HEK293 (cell line): ENCODE data around the gene NFXL1.
A peak's percentile ranks its signal among the peaks of the same experiment; 100 is the strongest.

ENCODE experiments used
- CTCF ChIA-PET: fragments of 350-600 bp; formaldehyde crosslinking; extraction: SDS; loops from one replicate; lab custom pipeline; 2021; ENCODE audit warnings: antibody characterized with exemption; lab: Yijun Ruan, JAX
- POLR2A ChIA-PET: fragments of 300-600 bp; formaldehyde crosslinking; extraction: SDS; loops from one replicate; lab custom pipeline; 2020; ENCODE audit warnings: antibody characterized with exemption, inconsistent platforms; lab: Yijun Ruan, JAX
- H3K27ac ChIP-seq: fragments of 200-500 bp; sonication (Bioruptor generic); 2 replicates; pipeline ENCODE4 v1.5.1; 2014; ENCODE audit warnings: low read depth, low read length, control low read depth, inconsistent platforms; ENCODE audit errors: extremely low read depth
- H3K36me3 ChIP-seq, 2 experiments: fragments of 200-500 bp in 1 of 2; sonication (Bioruptor generic) in 1 of 2; 1 replicate in 1 of 2; 2 replicates in 1 of 2; pipeline ENCODE4 v1.5.1; 2014 to 2017; ENCODE audit warnings: inconsistent platforms in 2 of 2, low read length in 2 of 2; ENCODE audit not compliant: control insufficient read depth in 2 of 2, insufficient read depth in 1 of 2
- H3K4me1 ChIP-seq: fragments of 200-500 bp; sonication (Bioruptor generic); 2 replicates; pipeline ENCODE4 v1.5.1; 2014; ENCODE audit warnings: mild to moderate bottlenecking, low read length, inconsistent platforms; ENCODE audit not compliant: control insufficient read depth, insufficient read depth
- H3K4me3 ChIP-seq: 2 replicates; pipeline ENCODE4 v1.5.1; 2011; ENCODE audit warnings: low read depth, mild to moderate bottlenecking, control low read depth, low read length, moderate library complexity
- H3K9me3 ChIP-seq: fragments of 200-500 bp; sonication (Bioruptor generic); 2 replicates; pipeline ENCODE4 v1.5.1; 2014; ENCODE audit warnings: low read depth, low read length, inconsistent platforms; ENCODE audit not compliant: control insufficient read depth, insufficient read depth
- REPIN1 ChIP-seq: fragments of 450-650 bp; formaldehyde crosslinking; IDR thresholded peaks from 2 replicates; pipeline ENCODE4 v1.5.1; 2017; ENCODE audit warnings: missing biosample characterization, missing genetic modification characterization, low read depth
- ZBTB17 ChIP-seq: fragments of 450-650 bp; formaldehyde crosslinking; IDR thresholded peaks from 2 replicates; pipeline ENCODE4 v1.5.1; 2016; ENCODE audit warnings: missing biosample characterization, missing genetic modification characterization
- ZNF121 ChIP-seq: fragments of 450-650 bp; formaldehyde crosslinking; IDR thresholded peaks from 2 replicates; pipeline ENCODE4 v1.5.1; 2016; ENCODE audit warnings: missing biosample characterization, missing genetic modification characterization
- ZNF138 ChIP-seq: fragments of 450-650 bp; formaldehyde crosslinking; IDR thresholded peaks from 2 replicates; pipeline ENCODE4 v1.5.1; 2016; ENCODE audit warnings: missing biosample characterization, missing genetic modification characterization, borderline replicate concordance
- ZNF248 ChIP-seq: fragments of 450-650 bp; formaldehyde crosslinking; IDR thresholded peaks from 2 replicates; pipeline ENCODE4 v1.5.1; 2017; ENCODE audit warnings: missing biosample characterization, missing genetic modification characterization
- ZNF274 ChIP-seq, 2 experiments: fragments of 200-500 bp in 1 of 2; fragments of 450-650 bp in 1 of 2; sonication (Bioruptor generic) in 1 of 2; formaldehyde crosslinking in 1 of 2; IDR thresholded peaks; 2 replicates each; pipeline versions ENCODE4 v1.5.1 to v1.6.1; 2014 to 2016; ENCODE audit warnings: borderline replicate concordance in 1 of 2, inconsistent platforms in 1 of 2, low read length in 1 of 2, missing biosample characterization in 1 of 2, missing genetic modification characterization in 1 of 2
- ZNF324 ChIP-seq: fragments of 450-650 bp; formaldehyde crosslinking; IDR thresholded peaks from 2 replicates; pipeline ENCODE4 v1.5.1; 2016; ENCODE audit warnings: missing biosample characterization, missing genetic modification characterization
- ZNF335 ChIP-seq: fragments of 450-650 bp; formaldehyde crosslinking; conservative IDR thresholded peaks from 2 replicates; pipeline ENCODE4 v1.5.1; 2016; ENCODE audit warnings: missing biosample characterization, missing genetic modification characterization
- ZNF366 ChIP-seq: fragments of 450-650 bp; formaldehyde crosslinking; conservative IDR thresholded peaks from 2 replicates; pipeline ENCODE4 v1.5.1; 2016; ENCODE audit warnings: missing biosample characterization, missing genetic modification characterization
- ZNF558 ChIP-seq: fragments of 450-650 bp; formaldehyde crosslinking; IDR thresholded peaks from 2 replicates; pipeline ENCODE4 v1.5.1; 2016; ENCODE audit warnings: missing biosample characterization, missing genetic modification characterization
- ZNF596 ChIP-seq: fragments of 450-650 bp; IDR thresholded peaks from 2 replicates; pipeline ENCODE4 v1.5.0; 2018; ENCODE audit warnings: missing biosample characterization, mild to moderate bottlenecking, missing genetic modification characterization, moderate library complexity
- ZNF658 ChIP-seq: fragments of 450-650 bp; formaldehyde crosslinking; IDR thresholded peaks from 2 replicates; pipeline ENCODE4; 2016; ENCODE audit warnings: missing biosample characterization, missing genetic modification characterization
- ZNF677 ChIP-seq: fragments of 450-650 bp; IDR thresholded peaks from 2 replicates; pipeline ENCODE4 v1.5.0; 2018; ENCODE audit warnings: missing biosample characterization, mild to moderate bottlenecking, missing genetic modification characterization, moderate library complexity
- ZNF747 ChIP-seq: fragments of 450-650 bp; formaldehyde crosslinking; IDR thresholded peaks from 2 replicates; pipeline ENCODE4 v1.5.1; 2016; ENCODE audit warnings: missing biosample characterization, missing genetic modification characterization
- TF ChIP-seq, protein P1 (sequence below): fragments of 450-650 bp; formaldehyde crosslinking; IDR thresholded peaks from 2 replicates; pipeline ENCODE4 v1.5.1; 2016; ENCODE audit warnings: missing biosample characterization, missing genetic modification characterization
- TF ChIP-seq, protein P2 (sequence below): fragments of 450-650 bp; IDR thresholded peaks from 2 replicates; pipeline ENCODE4 v1.5.1; 2018; ENCODE audit warnings: missing biosample characterization, mild to moderate bottlenecking, missing genetic modification characterization
- TF ChIP-seq, protein P3 (sequence below): sonication (generic); formaldehyde crosslinking; IDR thresholded peaks from 2 replicates; pipeline ENCODE4 v1.8.1; 2022; ENCODE audit warnings: mild to moderate bottlenecking, moderate library complexity, missing genetic modification reagents
- TF ChIP-seq, protein P4 (sequence below): fragments of 450-650 bp; IDR thresholded peaks from 2 replicates; pipeline ENCODE4 v1.5.1; 2018; ENCODE audit warnings: missing biosample characterization, missing genetic modification characterization
- TF ChIP-seq, protein P5 (sequence below): fragments of 450-650 bp; formaldehyde crosslinking; IDR thresholded peaks from 2 replicates; pipeline ENCODE4 v1.5.1; 2017; ENCODE audit warnings: missing biosample characterization, mild to moderate bottlenecking, missing genetic modification characterization, moderate library complexity

The NFXL1 gene

DNA sequence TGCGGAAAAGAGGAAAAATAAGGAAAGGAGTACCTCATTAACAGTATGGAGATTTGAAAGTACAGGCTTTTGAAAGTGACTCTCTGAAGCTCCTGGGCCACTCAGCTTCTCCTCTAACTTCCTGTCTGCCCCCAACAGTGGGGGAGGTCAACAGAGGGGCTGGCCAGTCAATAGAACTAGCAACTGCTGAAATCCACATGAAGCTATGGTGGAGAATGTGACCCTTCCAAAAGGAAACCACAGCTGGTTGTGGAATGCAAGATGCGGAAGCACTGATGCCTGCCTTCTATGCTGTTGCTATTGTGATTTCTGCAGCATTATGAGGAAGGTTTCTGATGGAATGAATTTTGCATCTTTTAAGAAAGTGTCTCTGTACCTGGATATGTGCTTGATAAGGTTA is 78.9 kb downstream of the NFXL1 start:
- Histone ChIP-seq H3K9me3 (no peaks in the 10 kb centered on the region), H3K4me1 (no peaks in the 10 kb centered on the region), H3K36me3 (no peaks in the 10 kb centered on the region), H3K4me3 (no peak overlapping the region), H3K27ac (no peak overlapping the region)
- TF ChIP-seq ZNF658 (tag by site-specific recombination) (no peak), ZNF335 (tag by site-specific recombination) (no peak), ZNF366 (no peak)
- TF ChIP-seq, protein P1, sequence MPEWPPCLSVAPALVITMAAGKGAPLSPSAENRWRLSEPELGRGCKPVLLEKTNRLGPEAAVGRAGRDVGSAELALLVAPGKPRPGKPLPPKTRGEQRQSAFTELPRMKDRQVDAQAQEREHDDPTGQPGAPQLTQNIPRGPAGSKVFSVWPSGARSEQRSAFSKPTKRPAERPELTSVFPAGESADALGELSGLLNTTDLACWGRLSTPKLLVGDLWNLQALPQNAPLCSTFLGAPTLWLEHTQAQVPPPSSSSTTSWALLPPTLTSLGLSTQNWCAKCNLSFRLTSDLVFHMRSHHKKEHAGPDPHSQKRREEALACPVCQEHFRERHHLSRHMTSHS (tag by site-specific recombination): no peak
- TF ChIP-seq, protein P2, sequence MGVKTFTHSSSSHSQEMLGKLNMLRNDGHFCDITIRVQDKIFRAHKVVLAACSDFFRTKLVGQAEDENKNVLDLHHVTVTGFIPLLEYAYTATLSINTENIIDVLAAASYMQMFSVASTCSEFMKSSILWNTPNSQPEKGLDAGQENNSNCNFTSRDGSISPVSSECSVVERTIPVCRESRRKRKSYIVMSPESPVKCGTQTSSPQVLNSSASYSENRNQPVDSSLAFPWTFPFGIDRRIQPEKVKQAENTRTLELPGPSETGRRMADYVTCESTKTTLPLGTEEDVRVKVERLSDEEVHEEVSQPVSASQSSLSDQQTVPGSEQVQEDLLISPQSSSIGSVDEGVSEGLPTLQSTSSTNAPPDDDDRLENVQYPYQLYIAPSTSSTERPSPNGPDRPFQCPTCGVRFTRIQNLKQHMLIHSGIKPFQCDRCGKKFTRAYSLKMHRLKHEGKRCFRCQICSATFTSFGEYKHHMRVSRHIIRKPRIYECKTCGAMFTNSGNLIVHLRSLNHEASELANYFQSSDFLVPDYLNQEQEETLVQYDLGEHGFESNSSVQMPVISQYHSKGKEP: no peak
- TF ChIP-seq, protein P3, sequence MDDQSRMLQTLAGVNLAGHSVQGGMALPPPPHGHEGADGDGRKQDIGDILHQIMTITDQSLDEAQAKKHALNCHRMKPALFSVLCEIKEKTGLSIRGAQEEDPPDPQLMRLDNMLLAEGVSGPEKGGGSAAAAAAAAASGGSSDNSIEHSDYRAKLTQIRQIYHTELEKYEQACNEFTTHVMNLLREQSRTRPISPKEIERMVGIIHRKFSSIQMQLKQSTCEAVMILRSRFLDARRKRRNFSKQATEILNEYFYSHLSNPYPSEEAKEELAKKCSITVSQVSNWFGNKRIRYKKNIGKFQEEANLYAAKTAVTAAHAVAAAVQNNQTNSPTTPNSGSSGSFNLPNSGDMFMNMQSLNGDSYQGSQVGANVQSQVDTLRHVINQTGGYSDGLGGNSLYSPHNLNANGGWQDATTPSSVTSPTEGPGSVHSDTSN (CRISPR knock-in tag): no peak
- ChIA-PET CTCF (interaction anchor here (0.7 to 3.1 kb wide), 3 partner anchors 37 to 148 kb away, joined by 3 to 46 read pairs (median 13); no protein-coding TSS in a partner anchor), POLR2A (no interaction called here)

DNA sequence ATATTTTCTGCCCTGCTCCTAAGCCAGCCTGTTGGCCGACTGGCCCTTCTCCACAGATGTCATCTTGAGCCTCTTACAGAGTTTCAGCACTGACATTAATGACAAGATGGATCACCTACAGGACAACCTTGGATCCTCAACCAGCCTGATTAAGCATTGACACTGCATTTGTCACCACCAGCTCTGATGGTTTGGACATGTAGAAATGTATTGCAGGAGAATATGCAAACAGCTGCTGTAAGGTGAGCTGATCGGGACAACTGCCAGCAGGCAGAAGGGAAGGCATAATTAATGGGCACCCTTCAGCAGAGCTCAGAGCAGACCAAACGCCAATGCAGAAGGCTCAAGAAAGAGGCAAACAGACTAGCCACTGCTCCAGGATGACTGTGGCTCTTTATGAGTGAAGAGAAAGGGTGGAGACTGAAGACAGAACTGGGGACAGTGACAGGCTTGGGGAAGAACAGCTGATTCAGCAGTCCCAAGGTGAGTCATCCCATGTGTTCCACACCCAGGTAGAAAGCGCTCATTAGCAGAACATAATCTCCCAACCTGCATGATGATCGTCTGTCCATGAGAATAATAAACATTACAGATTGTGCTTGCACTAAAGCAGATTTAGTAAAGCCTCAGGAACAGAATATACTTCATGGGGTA is 83.2 kb downstream of the NFXL1 start:
- ChIA-PET POLR2A (no interaction called here), CTCF (no interaction called here)
- TF ChIP-seq REPIN1 (tag by site-specific recombination): no peak
- TF ChIP-seq ZNF558 (tag by site-specific recombination): 0 out of 2 replicates have a peak, but pooled peaks have one; percentile 28
- TF ChIP-seq, protein P4, sequence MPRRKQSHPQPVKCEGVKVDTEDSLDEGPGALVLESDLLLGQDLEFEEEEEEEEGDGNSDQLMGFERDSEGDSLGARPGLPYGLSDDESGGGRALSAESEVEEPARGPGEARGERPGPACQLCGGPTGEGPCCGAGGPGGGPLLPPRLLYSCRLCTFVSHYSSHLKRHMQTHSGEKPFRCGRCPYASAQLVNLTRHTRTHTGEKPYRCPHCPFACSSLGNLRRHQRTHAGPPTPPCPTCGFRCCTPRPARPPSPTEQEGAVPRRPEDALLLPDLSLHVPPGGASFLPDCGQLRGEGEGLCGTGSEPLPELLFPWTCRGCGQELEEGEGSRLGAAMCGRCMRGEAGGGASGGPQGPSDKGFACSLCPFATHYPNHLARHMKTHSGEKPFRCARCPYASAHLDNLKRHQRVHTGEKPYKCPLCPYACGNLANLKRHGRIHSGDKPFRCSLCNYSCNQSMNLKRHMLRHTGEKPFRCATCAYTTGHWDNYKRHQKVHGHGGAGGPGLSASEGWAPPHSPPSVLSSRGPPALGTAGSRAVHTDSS (tag by site-specific recombination): no peak
- peak; percentile 18; the same call in 1 of the 2 replicates for TF ChIP-seq ZBTB17 (tag by site-specific recombination)
- no peaks in the 10 kb centered on the region for H3K36me3 ChIP-seq
- H3K27ac ChIP-seq: no peak overlapping the region
- no peaks in the 10 kb centered on the region for H3K9me3 ChIP-seq
- H3K4me3 ChIP-seq: no peak overlapping the region
- H3K4me1 ChIP-seq: no peaks in the 10 kb centered on the region

DNA sequence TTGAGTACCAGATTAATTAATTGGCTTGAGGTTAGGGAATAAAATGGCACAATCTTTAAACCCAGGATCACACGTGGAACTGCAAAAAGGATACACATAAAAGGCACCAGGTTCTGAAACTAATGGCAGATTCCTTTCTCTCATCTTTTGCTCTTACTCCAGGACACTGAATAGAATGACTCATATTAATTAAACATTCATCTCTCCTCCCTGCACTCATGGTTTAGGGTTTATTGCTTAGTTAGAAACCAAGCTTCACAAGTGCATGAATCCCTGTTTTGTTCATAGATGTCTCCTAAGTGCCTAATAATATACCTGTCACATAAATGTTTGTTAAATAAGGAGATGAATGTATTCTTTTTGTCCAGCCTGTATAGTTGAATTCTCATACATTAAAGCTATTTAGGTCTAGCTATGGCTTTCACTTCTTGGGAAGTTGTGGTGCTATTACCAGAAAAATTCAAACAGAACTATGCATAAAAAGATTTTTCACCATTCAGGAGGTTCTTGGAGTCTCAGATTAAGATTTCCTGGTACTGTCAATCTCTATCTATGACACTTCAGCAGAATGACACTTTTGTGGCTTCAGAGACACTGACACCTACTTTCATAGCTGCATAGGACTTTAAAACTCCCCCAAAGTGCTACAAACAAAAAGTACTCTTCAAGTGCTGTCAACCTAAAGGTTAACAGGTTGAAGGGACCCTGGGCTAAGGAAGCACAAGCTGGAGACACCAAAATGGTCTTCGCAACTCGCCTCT is 83.9 kb downstream of the NFXL1 start:
- no peak overlapping the region for H3K4me3 ChIP-seq
- POLR2A ChIA-PET: no interaction called here
- no peaks in the 10 kb centered on the region for H3K36me3 ChIP-seq
- CTCF ChIA-PET: interaction anchor here (0.6 to 0.7 kb wide), 2 partner anchors 45 to 222 kb away, joined by 3 to 4 read pairs; no protein-coding TSS in a partner anchor
- H3K9me3 ChIP-seq: no peaks in the 10 kb centered on the region
- TF ChIP-seq ZNF677 (tag by site-specific recombination) (no peak), ZNF324 (tag by site-specific recombination) (no peak), ZNF248 (no peak), ZNF747 (no peak), ZNF138 (tag by site-specific recombination) (no peak), ZNF121 (no peak), ZNF335 (tag by site-specific recombination) (no peak), ZNF596 (tag by site-specific recombination) (no peak), ZNF274 (IDR thresholded peaks at IDR 0.05; ENCODE audit: low read length) (no peak), ZNF274 (tag by site-specific recombination; IDR thresholded peaks at IDR 0.05; ENCODE audit: borderline replicate concordance) (no peak)
- TF ChIP-seq, protein P5, sequence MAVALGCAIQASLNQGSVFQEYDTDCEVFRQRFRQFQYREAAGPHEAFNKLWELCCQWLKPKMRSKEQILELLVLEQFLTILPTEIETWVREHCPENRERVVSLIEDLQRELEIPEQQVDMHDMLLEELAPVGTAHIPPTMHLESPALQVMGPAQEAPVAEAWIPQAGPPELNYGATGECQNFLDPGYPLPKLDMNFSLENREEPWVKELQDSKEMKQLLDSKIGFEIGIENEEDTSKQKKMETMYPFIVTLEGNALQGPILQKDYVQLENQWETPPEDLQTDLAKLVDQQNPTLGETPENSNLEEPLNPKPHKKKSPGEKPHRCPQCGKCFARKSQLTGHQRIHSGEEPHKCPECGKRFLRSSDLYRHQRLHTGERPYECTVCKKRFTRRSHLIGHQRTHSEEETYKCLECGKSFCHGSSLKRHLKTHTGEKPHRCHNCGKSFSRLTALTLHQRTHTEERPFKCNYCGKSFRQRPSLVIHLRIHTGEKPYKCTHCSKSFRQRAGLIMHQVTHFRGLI (tag by site-specific recombination): no peak
- H3K27ac ChIP-seq: no peak overlapping the region
- no peaks in the 10 kb centered on the region for H3K4me1 ChIP-seq
